GM18907 (cell line): ENCODE data around the gene VCPKMT.

Experiments
- ATAC-seq: cut with Tn5 transposase; IDR thresholded peaks from one replicate; pipeline ENCODE4 v1.9.1; 2021; ENCODE audit warnings: mild to moderate bottlenecking, moderate library complexity; ENCODE audit not compliant: unreplicated experiment

VCPKMT gene

GRCh38 chr14:50068496-50068895 lies 47.9 kb downstream of the VCPKMT start:
- ATAC-seq, result no peak

- ATAC-seq, result no peak
Measured at GRCh38 chr14:50067723-50068495, 48.5 kb downstream of the VCPKMT start.

GRCh38 chr14:50065583-50065982 lies 50.8 kb downstream of the VCPKMT start:
- no peak for ATAC-seq

GRCh38 chr14:50064993-50065392 lies 51.4 kb downstream of the VCPKMT start:
- peak; percentile 69 for ATAC-seq

GRCh38 chr14:50063876-50064420 lies 52.4 kb downstream of the VCPKMT start:
- ATAC-seq, result no peak

- ATAC-seq, result peak; percentile 25
Measured at GRCh38 chr14:50062438-50063085, 53.8 kb downstream of the VCPKMT start.

GRCh38 chr14:50061664-50062437 lies 54.5 kb downstream of the VCPKMT start:
- peak; percentile 65 for ATAC-seq

- peak; percentile 36 for ATAC-seq
Measured at GRCh38 chr14:50060871-50061663, 55.3 kb downstream of the VCPKMT start.

- ATAC-seq, result no peak
Measured at GRCh38 chr14:50059763-50060616, 56.4 kb downstream of the VCPKMT start.
